HG02970 (cell line): ENCODE data around the gene FGF8.

Source experiments
- ATAC-seq: cut with Tn5 transposase; IDR thresholded peaks from one replicate; pipeline ENCODE4 v1.9.1; 2021; ENCODE audit warnings: mild to moderate bottlenecking, moderate library complexity, moderate number of reproducible peaks; ENCODE audit not compliant: unreplicated experiment, low FRiP score

FGF8 gene

DNA sequence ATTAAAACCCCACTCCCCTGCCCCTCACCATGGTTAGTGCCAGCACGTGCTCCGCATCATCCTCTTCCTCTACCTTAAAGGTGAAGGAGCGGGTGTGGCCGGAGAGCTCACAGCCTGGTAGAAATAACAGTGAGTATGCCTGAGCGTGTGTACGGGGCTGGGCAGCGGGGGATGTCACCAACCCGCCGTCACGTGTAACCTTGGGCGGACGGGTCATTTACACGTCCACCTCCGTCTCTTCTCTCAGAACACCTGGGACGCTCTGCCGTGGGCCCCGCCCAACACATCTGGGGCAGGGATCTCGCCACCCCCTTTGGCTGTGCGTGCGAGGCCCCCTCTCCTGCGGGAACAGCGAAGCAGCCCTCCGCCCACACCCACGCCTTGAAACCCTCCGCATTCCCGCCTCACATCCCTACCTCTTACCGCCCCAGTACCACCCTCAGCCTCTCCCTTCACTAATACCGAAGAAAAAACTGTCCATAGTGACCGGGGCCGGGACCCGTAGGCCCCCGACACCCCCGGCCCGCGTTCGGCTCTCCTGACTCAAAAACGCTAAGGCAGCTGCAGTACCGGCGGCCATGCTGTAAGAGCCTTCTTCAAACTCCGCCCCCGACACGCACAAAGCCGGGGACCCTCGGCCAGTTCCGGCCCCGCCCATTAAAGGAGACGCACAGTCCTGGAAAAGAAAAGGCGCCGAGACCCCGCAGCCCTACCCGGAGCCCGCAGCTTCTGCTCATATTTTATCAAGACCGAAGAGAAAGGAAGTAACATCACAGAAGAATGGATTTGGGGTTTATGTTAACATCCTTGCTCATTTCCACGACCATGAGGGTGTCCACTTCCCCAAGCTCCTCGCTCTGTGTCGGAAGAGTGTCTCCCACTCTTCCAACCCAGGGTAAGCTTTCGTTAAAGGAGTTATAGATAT is 7.2 kb upstream of the FGF8 start, which contains the start of gene NPM3:
Gene NPM3 (minus strand): TSS at position 636 of the 925 bp plus-strand sequence. CDS start 56 bp downstream, at position 580.
- ATAC-seq, result no peak

- ATAC-seq, result no peak
These were observed 6.3 kb upstream of the FGF8 start for GRCh38 chr10:101781984-101782810.

GRCh38 chr10:101781655-101781983 is 5.7 kb upstream of the FGF8 start:
- no peak for ATAC-seq

GRCh38 chr10:101780818-101781654 is 5.1 kb upstream of the FGF8 start:
- no peak for ATAC-seq

DNA sequence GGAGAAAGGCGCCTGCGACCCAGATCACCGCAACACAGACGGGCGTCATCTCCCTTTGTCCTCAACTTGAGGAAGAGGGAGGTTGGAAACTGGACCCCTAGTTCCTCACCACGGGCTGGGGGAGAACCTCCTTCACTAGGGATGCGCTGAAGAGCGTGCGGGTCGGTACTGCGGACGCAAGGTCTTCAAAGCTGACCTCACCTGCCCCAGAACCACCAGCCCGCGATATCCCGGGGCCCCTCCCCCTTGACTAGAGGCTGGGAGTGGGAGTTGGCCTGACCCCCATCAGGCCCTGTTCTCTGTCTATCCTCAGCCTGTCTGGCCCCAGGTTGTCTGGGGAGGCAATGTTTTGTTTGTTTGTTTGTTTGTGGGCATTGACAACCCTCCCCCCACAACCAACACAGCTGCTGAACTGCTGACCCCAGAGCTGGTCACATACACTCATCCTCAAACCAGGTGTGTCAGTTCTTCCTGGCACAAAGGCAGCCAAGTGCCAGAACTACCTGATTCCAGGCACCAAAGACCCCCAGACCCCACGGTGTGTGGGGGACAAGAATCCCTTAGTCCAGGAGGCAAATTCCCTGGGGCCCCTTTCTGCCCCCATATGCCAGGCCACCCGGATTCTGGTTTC is 4.4 kb upstream of the FGF8 start:
- ATAC-seq, result no peak

DNA sequence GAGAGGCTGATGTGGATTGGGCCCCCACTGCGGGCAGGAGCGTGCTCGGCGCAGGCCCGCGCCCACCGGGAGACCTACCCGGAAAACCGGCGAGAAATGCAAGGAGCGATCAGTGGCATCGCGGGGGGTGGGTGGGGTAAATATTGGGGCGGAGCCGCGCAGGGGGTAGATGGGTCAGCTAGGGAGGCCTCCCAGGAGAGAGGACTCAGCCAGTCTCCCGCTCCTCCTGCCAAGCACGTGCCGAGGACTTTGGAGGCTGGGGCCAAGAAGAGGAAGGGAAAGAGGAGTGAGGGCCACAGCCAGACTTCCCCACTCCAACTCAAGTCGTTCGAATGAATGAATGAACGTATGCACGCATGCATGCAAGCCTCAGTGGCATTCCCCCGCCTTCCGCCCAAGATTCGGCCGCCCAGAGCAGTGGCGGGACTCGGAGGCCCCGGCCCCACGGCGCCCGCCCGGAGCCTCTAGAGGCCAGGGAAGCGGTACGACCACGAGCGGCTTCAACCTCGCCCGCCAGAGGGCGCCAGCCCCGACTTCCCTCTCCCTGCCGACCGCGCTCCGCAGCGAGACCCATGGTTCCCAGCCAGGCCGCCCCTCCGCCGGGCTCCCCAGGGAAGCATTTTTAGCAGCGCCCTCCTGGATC is 3.8 kb upstream of the FGF8 start:
- no peak for ATAC-seq

GRCh38 chr10:101778781-101779543 is 3.0 kb upstream of the FGF8 start:
- ATAC-seq, result no peak

DNA sequence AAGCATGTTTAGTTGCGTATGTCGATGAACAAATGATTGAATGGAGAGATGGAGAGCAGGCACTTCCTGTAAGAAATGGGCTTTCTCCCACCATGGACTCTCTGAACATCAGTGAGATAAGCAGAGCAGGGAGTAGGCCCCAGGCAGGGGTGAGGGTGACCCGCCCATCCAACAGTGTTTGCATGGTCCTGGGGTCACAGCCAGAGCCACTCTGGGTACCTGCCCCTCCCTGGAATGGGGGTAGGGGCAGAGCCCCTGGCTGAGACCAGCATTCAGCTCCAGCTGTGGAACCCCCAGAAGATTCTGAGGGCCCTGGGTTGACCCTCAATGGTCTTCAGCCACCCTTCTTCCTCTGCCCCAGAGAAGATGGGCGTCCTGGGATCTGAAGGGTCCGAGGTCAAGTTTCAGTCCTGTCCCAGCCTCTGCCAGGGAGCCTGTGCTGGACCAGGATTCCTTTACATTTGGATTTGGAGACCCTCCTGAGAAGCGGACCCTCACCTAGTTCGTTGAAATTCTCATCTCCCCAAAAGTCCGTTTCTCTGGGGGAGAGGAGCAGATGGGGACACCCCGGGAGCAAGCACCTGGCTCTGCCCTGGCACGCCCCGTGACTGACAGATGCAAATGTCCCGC is 2.4 kb upstream of the FGF8 start:
- ATAC-seq, result no peak

GRCh38 chr10:101777619-101778145 is 1.8 kb upstream of the FGF8 start:
- no peak for ATAC-seq

DNA sequence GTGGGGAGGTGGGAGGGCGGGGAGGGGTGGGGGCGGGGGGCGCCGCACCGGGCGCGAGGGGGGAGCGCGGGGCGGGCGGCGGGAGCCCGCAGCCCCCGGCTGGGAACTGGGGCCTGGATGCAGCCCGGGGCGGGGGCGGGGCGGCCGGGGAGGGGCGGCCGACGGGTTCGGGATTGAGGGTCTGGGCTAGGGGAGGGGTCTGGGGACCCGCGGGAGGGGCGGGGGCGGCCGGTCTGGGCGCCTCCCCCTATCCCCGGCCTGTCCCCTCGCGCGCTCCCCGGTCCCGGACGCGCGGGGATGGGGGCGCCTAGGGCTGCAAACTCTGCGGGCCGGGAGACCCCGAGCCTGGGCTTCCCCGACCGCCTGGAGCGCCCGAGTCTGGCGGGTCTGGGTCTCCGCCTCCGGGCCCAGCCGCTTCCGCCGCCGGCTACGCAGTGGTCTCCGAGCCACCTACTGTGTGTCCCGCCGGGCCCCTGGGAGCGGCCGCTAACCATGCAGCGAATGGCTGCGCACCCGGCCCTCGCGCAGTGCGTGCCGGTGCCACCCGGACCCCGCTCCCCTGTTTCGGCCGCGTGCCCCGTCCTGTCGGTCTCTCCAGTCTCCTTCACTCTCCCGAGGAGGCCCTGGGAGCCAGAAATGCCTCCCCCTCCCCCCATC is 375 bp upstream of the FGF8 start:
- ATAC-seq, result no peak

DNA sequence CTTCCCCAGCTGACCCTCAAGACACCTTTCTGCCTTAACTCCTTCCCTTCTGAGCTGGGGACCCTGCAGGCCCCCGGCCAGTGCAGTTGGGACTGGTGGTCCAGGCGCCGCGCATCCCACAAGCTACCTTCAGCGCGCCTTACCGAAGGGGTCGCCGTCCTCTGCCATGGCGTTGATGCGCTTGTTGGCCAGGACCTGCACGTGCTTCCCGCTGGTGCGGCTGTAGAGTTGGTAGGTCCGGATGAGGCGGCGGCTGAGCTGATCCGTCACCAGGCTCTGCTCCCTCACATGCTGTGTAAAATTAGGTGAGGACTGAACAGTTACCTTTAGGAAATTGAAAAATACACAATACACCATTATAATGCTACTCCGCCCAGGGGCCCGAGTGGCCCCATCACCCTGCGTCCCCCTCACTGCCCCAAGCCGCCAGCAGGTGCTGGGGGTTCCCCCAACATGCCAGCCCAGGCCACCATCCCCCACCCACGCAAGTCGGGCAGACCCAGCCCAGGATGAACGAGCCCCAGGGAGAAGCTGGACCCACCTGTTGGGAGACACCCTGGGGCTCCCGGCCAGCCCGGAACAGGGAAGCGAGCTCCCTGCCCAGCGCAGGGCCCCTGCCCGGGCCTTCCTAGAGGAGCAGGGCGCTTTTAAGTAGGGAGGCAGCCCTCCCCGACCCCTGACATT is 1.2 kb downstream of the FGF8 start:
- no peak for ATAC-seq

- ATAC-seq, result no peak
These were observed 1.9 kb downstream of the FGF8 start for GRCh38 chr10:101773923-101774588.

GRCh38 chr10:101772895-101773761 is 2.8 kb downstream of the FGF8 start:
- ATAC-seq, result no peak

GRCh38 chr10:101772017-101772894 is 3.7 kb downstream of the FGF8 start:
- ATAC-seq, result no peak

- ATAC-seq, result no peak
These were observed 4.5 kb downstream of the FGF8 start for GRCh38 chr10:101771380-101771779.
